H1 (cell line): Measurements from ENCODE around the gene CHAD. TPM values are rescaled to one million over a fixed set of nuclear protein-coding genes. Genes with fewer than 3 reads are reported as not detected.

Experiments
- CTCF ChIA-PET: fragments of 300-600 bp; sonication (Branson Sonifier 250); formaldehyde crosslinking; loops from one replicate; lab custom pipeline; 2021; ENCODE audit not compliant: partially characterized antibody; lab: Charles Lee
- POLR2A ChIA-PET: fragments of 300-600 bp; sonication (Branson Sonifier 250); formaldehyde crosslinking; loops from one replicate; lab custom pipeline; 2021; ENCODE audit warnings: inconsistent platforms; ENCODE audit not compliant: partially characterized antibody; lab: Charles Lee
- DNase-seq, 2 experiments: peaks; one replicate each; pipeline versions ENCODE4 v3.0.0 to v3.0.0-alpha.2; 2010 to 2022; ENCODE audit warnings: low spot score in 2 of 2, low read depth in 1 of 2, mixed read lengths in 1 of 2
- FAIRE-seq: peaks from 2 replicates; lab custom pipeline; 2011; peaks lifted over from hg19 to GRCh38; lab: Jason Lieb, UNC
- H2AFZ ChIP-seq: 2 replicates; pipeline ENCODE4 v1.8.1; 2012; ENCODE audit warnings: low read length, inconsistent platforms
- H2AK5ac ChIP-seq: 2 replicates; pipeline ENCODE4 v1.6.1; 2013; ENCODE audit warnings: low read depth, low read length
- H2BK120ac ChIP-seq: replicated peaks from 2 replicates; pipeline ENCODE3; 2013; ENCODE audit warnings: low read depth, low read length, inconsistent platforms
- H2BK12ac ChIP-seq: 2 replicates; pipeline ENCODE4 v1.6.1; 2013; ENCODE audit warnings: low read depth, low read length
- H2BK15ac ChIP-seq: 2 replicates; pipeline ENCODE4 v1.6.1; 2013; ENCODE audit warnings: low read length
- H2BK20ac ChIP-seq: 2 replicates; pipeline ENCODE4 v1.6.1; 2013; ENCODE audit warnings: low read length
- H2BK5ac ChIP-seq: 2 replicates; pipeline ENCODE4 v1.6.1; 2013; ENCODE audit warnings: low read depth, low read length
- H3K14ac ChIP-seq: 2 replicates; pipeline ENCODE4 v1.6.1; 2013; ENCODE audit warnings: inconsistent platforms; ENCODE audit not compliant: insufficient read length
- H3K18ac ChIP-seq: 2 replicates; pipeline ENCODE4 v1.6.1; 2013; ENCODE audit warnings: low read length; ENCODE audit errors: extremely low read depth
- H3K23ac ChIP-seq: 2 replicates; pipeline ENCODE4 v1.6.1; 2013; ENCODE audit warnings: inconsistent platforms; ENCODE audit not compliant: insufficient read length
- H3K23me2 ChIP-seq: 2 replicates; pipeline ENCODE4 v1.6.1; 2013; ENCODE audit warnings: low read depth, low read length
- H3K27ac ChIP-seq: 2 replicates; pipeline ENCODE4 v1.6.1; 2011; ENCODE audit warnings: low read depth, low read length, inconsistent platforms
- H3K27me3 ChIP-seq, 4 experiments: replicated peaks in 1 of 4; 1 replicate in 1 of 4; 2 replicates in 3 of 4; pipeline versions ENCODE4 v1.6.1 to v1.8.1; 2011 to 2013; ENCODE audit warnings: low read length in 3 of 4, mild to moderate bottlenecking in 3 of 4, inconsistent platforms in 2 of 4, mixed read lengths in 2 of 4, moderate library complexity in 1 of 4; ENCODE audit not compliant: control insufficient read depth in 3 of 4, insufficient read depth in 3 of 4; ENCODE audit errors: extremely low read depth in 1 of 4
- H3K36me3 ChIP-seq, 4 experiments: 2 replicates each; pipeline versions ENCODE4 v1.6.1 to v1.8.1; 2011 to 2013; ENCODE audit warnings: mild to moderate bottlenecking in 4 of 4, low read length in 3 of 4, moderate library complexity in 2 of 4, control low read depth in 1 of 4, inconsistent platforms in 1 of 4; ENCODE audit not compliant: insufficient read depth in 4 of 4, control insufficient read depth in 2 of 4
- H3K4ac ChIP-seq: replicated peaks from 2 replicates; pipeline ENCODE3; 2013; ENCODE audit warnings: low read length, low read depth, mixed read lengths, inconsistent platforms; ENCODE audit not compliant: insufficient read length
- H3K4me1 ChIP-seq, 4 experiments: replicated peaks in 1 of 4; 1 replicate in 1 of 4; 2 replicates in 3 of 4; pipeline versions ENCODE4 v1.6.1 to v1.8.1; 2011 to 2013; ENCODE audit warnings: low read length in 3 of 4, inconsistent platforms in 2 of 4, mixed read lengths in 1 of 4; ENCODE audit not compliant: insufficient read depth in 4 of 4, control insufficient read depth in 3 of 4
- H3K4me2 ChIP-seq, 2 experiments: 2 replicates each; pipeline versions ENCODE4 v1.6.1 to v1.8.1; 2011 to 2013; ENCODE audit warnings: low read depth in 2 of 2, low read length in 2 of 2, control low read depth in 1 of 2, inconsistent platforms in 1 of 2, mild to moderate bottlenecking in 1 of 2; ENCODE audit not compliant: insufficient read depth in 1 of 2
- H3K4me3 ChIP-seq, 4 experiments: fragments of 200-600, 300-600 bp in 1 of 4; sonication (generic), shearing (Covaris generic), sonication (Bioruptor Twin) in 1 of 4; 2 replicates each; pipeline versions ENCODE4 v1.5.1 to v1.8.1; 2011 to 2016; ENCODE audit warnings: low read length in 4 of 4, low read depth in 3 of 4, control low read depth in 2 of 4, inconsistent platforms in 2 of 4, mild to moderate bottlenecking in 2 of 4, mixed read lengths in 1 of 4, moderate library complexity in 1 of 4; ENCODE audit not compliant: insufficient read depth in 2 of 4; ENCODE audit errors: extremely low read depth in 1 of 4
- H3K56ac ChIP-seq: replicated peaks from 2 replicates; pipeline ENCODE3; 2013; ENCODE audit warnings: low read depth, mild to moderate bottlenecking, mixed read lengths, low read length, inconsistent platforms; ENCODE audit not compliant: insufficient read length
- H3K79me1 ChIP-seq: 2 replicates; pipeline ENCODE4 v1.6.1; 2013; ENCODE audit warnings: low read depth, low read length, control low read depth
- H3K79me2 ChIP-seq, 2 experiments: 2 replicates each; pipeline versions ENCODE4 v1.6.1 to v1.8.1; 2012 to 2013; ENCODE audit warnings: low read length in 2 of 2, mild to moderate bottlenecking in 2 of 2, inconsistent platforms in 1 of 2; ENCODE audit not compliant: insufficient read depth in 2 of 2, control insufficient read depth in 1 of 2
- H3K9ac ChIP-seq, 4 experiments: replicated peaks in 1 of 4; 1 replicate in 1 of 4; 2 replicates in 3 of 4; pipeline versions ENCODE4 v1.6.1 to v1.8.1; 2011 to 2013; ENCODE audit warnings: low read depth in 3 of 4, low read length in 3 of 4, control low read depth in 2 of 4, mild to moderate bottlenecking in 2 of 4, moderate library complexity in 2 of 4, inconsistent platforms in 1 of 4; ENCODE audit errors: extremely low read depth in 1 of 4
- H3K9me3 ChIP-seq, 2 experiments: 2 replicates each; pipeline versions ENCODE4 v1.6.1 to v1.8.1; 2012 to 2013; ENCODE audit warnings: mild to moderate bottlenecking in 2 of 2, moderate library complexity in 2 of 2, control low read depth in 1 of 2, inconsistent platforms in 1 of 2, low read depth in 1 of 2, low read length in 1 of 2, mixed read lengths in 1 of 2; ENCODE audit not compliant: insufficient read depth in 2 of 2
- H4K20me1 ChIP-seq, 2 experiments: replicated peaks in 1 of 2; 2 replicates each; pipeline versions ENCODE3 to v1.8.1; 2011 to 2013; ENCODE audit warnings: inconsistent platforms in 2 of 2, low read length in 2 of 2, mild to moderate bottlenecking in 1 of 2; ENCODE audit not compliant: insufficient read depth in 2 of 2, control insufficient read depth in 1 of 2
- H4K5ac ChIP-seq: 2 replicates; pipeline ENCODE4 v1.6.1; 2013; ENCODE audit warnings: low read length, low read depth, mixed read lengths, inconsistent platforms; ENCODE audit not compliant: insufficient read length
- H4K8ac ChIP-seq: 2 replicates; pipeline ENCODE4 v1.8.0; 2013; ENCODE audit warnings: mild to moderate bottlenecking, moderate library complexity, low read length, inconsistent platforms; ENCODE audit not compliant: insufficient read depth; ENCODE audit errors: extremely low read depth
- H4K91ac ChIP-seq: replicated peaks from 2 replicates; pipeline ENCODE3; 2013; ENCODE audit warnings: low read length, mixed read lengths, inconsistent platforms; ENCODE audit not compliant: insufficient read length
- ATF3 ChIP-seq: IDR thresholded peaks from 2 replicates; pipeline ENCODE4 v1.6.1; 2011; ENCODE audit warnings: low read depth, mild to moderate bottlenecking, low read length; ENCODE audit not compliant: insufficient read depth
- WGBS, 2 experiments: shearing (Covaris generic) in 1 of 2; methylation state at CpG; one replicate each; pipeline versions ENCODE4 v1.1.6 to v1.1.7; 2013 to 2015; ENCODE audit warnings: low lambda C conversion rate in 2 of 2, mixed read lengths in 2 of 2, inconsistent platforms in 1 of 2, low coverage in 1 of 2, missing lambda C conversion rate in 1 of 2; ENCODE audit not compliant: insufficient replicate concordance in 2 of 2, insufficient coverage in 1 of 2, insufficient read length in 1 of 2; ENCODE audit errors: extremely low coverage in 1 of 2, missing lambda C conversion rate in 1 of 2; 5-methylcytosine and 5-hydroxymethylcytosine counted together
- polyA plus RNA-seq, 7 experiments: library from polyadenylated mRNA; depleted of rRNA in 3 of 7; stranded (reverse) in 5 of 7; unstranded in 2 of 7; fragments of >200 nt in 5 of 7; fragments of 200-250 nt in 2 of 7; gene quantifications; 1 replicate in 5 of 7; 2 replicates in 1 of 7; 4 replicates in 1 of 7; pipeline versions ENCODE4 v1.2.1 to v1.2.3, GENCODE V29; 2011 to 2013; ENCODE audit warnings: missing spikeins in 2 of 7, mixed read lengths in 2 of 7
- total RNA-seq: library from RNA; stranded (reverse); fragmentation: NEBNext Ultra II Directional; extraction: Animal tissue kit (Norgen Biotek cat#: 25700); gene quantifications from 2 replicates; pipeline ENCODE4 v1.2.1, GENCODE V29; 2021

The CHAD gene
- total and polyA plus RNA-seq, 2 of the 8 experiments (the other 6 are each of a cell fraction or from before 2014, with no cell fraction given): 0.03 TPM; not detected in 1

GRCh38 chr17:50475362-50475761 is 6.7 kb upstream of the CHAD start:
- Histone ChIP-seq H4K20me1 (peaks cover 0 to 2% of the 10 kb centered on the region in 2 experiments), H2BK15ac (no peak overlapping the region), H3K4me3 (no peak overlapping the region), H3K27me3 (peaks cover 0 to 5% (median 3%) of the 10 kb centered on the region in 4 experiments; a peak in 3 of 7 replicates), H2AK5ac (no peak overlapping the region), H3K4ac (no peak overlapping the region), H3K14ac (no peak overlapping the region), H3K9ac (no peak overlapping the region), H3K79me1 (no peaks in the 10 kb centered on the region), H3K4me2 (no peak overlapping the region), H2AFZ (no peak overlapping the region), H2BK5ac (no peak overlapping the region), H4K8ac (no peak overlapping the region), H2BK20ac (no peak overlapping the region), H3K36me3 (no peaks in the 10 kb centered on the region), H3K27ac (no peak overlapping the region), H2BK12ac (no peak overlapping the region), H3K79me2 (peaks cover 0 to 3% of the 10 kb centered on the region in 2 experiments; a peak in 1 of 4 replicates), H3K23me2 (peaks cover 8% of the 10 kb centered on the region), H3K18ac (no peak overlapping the region), H4K91ac (no peak overlapping the region), H3K56ac (no peak overlapping the region), H3K4me1 (peaks cover 0 to 8% (median 6%) of the 10 kb centered on the region in 4 experiments; a peak in 6 of 7 replicates), H2BK120ac (no peak overlapping the region), H3K9me3 (no peaks in the 10 kb centered on the region), H4K5ac (no peak overlapping the region), H3K23ac (no peak overlapping the region)
- CTCF ChIA-PET: interaction anchor here (1.2 to 8.8 kb wide), 6 partner anchors 15 to 356 kb away, joined by 3 to 49 read pairs (median 4); partner anchors contain the start of gene LRRC59
- 89% methylated on average over 4 of the region's 4 CpGs; no CpG with 5 or more reads in 1 of the 2 experiments for WGBS, 2 experiments
- POLR2A ChIA-PET: interaction anchor here (1.1 kb wide), 2 partner anchors 49 to 82 kb away, joined by 3 to 4 read pairs; partner anchors contain the start of gene ACSF2
- DNase-seq (no peak), FAIRE-seq (no peak)
- no peak for TF ChIP-seq ATF3
